ENCODE data around the gene RBMXL2. TPM values are rescaled to one million over a fixed set of nuclear protein-coding genes. Genes with fewer than 3 reads are reported as not detected.

Gene RBMXL2
- total and polyA plus RNA-seq, 2 donors (not counting 1 experiment from before 2014, with no cell fraction given), result not detected

- Mint-ChIP-seq H3K4me1 (no peaks in the 10 kb centered on the region), H3K4me3 (no peak overlapping the region), H3K9me3 (ENCODE audit: insufficient read depth) (no peaks in the 10 kb centered on the region), H3K27me3 (peaks cover 6% of the 10 kb centered on the region), H3K27ac (no peak overlapping the region)
- Histone ChIP-seq H3K79me2 (ENCODE audit: control insufficient read depth, insufficient read depth, low read length) (no peaks in the 10 kb centered on the region), H3K4me3 (ENCODE audit: control extremely low read depth in 1 of 5, extremely low read depth in 1 of 5, insufficient read depth in 1 of 5, low read depth in 2 of 5, low read length in 4 of 5) (no peak overlapping the region), H4K20me1 (ENCODE audit: control insufficient read depth, insufficient read depth, low read length, poor library complexity, severe bottlenecking) (no peaks in the 10 kb centered on the region), H3K36me3 (replicated peaks in 1 of 2; ENCODE audit: control extremely low read depth in 1 of 2, control insufficient read depth in 1 of 2, extremely low read depth in 1 of 2, insufficient read depth in 2 of 2, low read length in 1 of 2) (no peaks in the 10 kb centered on the region), H3K9me3 (ENCODE audit: control extremely low read depth in 1 of 3, control insufficient read depth in 2 of 3, insufficient read depth in 1 of 3, low read length in 2 of 3) (no peaks in the 10 kb centered on the region), H3K9ac (ENCODE audit: low read length) (no peak overlapping the region), H3K27ac (ENCODE audit: low read length in 2 of 2) (no peak overlapping the region), H3K27me3 (replicated peaks in 1 of 4; ENCODE audit: control extremely low read depth in 1 of 4, control insufficient read depth in 3 of 4, insufficient read depth in 4 of 4, low read length in 3 of 4) (peaks cover 0 to 7% (median 0%) of the 10 kb centered on the region in 4 experiments), H3K4me1 (ENCODE audit: control insufficient read depth in 2 of 2, insufficient read depth in 2 of 2, low read length in 2 of 2) (no peaks in the 10 kb centered on the region), H2AFZ (ENCODE audit: insufficient read depth, low read depth, low read length, poor library complexity, severe bottlenecking) (no peak overlapping the region), H3K4me2 (replicated peaks; ENCODE audit: low read depth, low read length, poor library complexity, severe bottlenecking) (no peak overlapping the region)
- DNase-seq (no peak), ATAC-seq (ENCODE audit: low read depth) (no peak)
- ChIA-PET POLR2A (no interaction called here), CTCF (no interaction called here)
- intact Hi-C loops (cut with micrococcal nuclease), result no loop called here
- no CpG with 5 or more reads among the region's 2 CpGs for WGBS (ENCODE audit: insufficient coverage)
- TF ChIP-seq EZH2 (IDR thresholded peaks at IDR 0.05; ENCODE audit: borderline replicate concordance, insufficient read depth, low read depth, low read length, poor library complexity, severe bottlenecking), result no peak
- TF ChIP-seq, protein P1, sequence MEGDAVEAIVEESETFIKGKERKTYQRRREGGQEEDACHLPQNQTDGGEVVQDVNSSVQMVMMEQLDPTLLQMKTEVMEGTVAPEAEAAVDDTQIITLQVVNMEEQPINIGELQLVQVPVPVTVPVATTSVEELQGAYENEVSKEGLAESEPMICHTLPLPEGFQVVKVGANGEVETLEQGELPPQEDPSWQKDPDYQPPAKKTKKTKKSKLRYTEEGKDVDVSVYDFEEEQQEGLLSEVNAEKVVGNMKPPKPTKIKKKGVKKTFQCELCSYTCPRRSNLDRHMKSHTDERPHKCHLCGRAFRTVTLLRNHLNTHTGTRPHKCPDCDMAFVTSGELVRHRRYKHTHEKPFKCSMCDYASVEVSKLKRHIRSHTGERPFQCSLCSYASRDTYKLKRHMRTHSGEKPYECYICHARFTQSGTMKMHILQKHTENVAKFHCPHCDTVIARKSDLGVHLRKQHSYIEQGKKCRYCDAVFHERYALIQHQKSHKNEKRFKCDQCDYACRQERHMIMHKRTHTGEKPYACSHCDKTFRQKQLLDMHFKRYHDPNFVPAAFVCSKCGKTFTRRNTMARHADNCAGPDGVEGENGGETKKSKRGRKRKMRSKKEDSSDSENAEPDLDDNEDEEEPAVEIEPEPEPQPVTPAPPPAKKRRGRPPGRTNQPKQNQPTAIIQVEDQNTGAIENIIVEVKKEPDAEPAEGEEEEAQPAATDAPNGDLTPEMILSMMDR (IDR thresholded peaks at IDR 0.05), result no peak
Measured at GRCh38 chr11:7062534-7062933, 26.3 kb upstream of the RBMXL2 start.

DNA sequence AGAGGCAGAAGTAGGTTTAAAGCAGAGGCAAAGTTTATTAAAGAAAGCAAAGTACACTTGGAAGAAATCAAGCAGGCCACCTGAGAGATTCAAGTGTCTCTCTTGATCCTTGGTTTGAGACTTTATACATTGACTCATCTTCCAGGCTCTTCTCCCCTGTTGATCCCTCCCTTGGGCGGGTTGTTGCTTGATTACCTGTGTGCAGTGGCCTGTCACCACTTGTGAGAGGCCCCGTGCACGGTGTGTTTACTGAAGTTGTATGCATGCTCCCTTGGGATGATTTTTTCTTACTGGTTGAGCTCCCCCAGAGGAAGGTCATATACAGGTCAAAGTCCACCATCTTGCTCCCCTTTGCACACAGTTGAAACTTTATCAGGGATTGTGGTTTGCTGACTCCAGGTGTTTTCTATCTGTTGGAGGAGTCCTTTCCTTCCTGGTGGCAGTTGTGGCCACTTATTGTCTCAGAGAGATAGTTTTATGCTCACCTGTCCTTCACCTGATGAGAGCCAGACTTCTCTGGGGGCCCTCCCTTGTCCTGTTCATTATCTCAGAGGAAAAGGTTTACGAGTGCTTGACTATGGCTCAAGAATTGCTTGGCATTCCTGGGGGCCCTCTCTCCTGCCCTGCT lies 16.3 kb upstream of the RBMXL2 start:
- peaks cover 0 to 2% (median 0%) of the 10 kb centered on the region in 4 experiments for H3K27me3 ChIP-seq (replicated peaks in 1 of 4; ENCODE audit: control extremely low read depth in 1 of 4, control insufficient read depth in 3 of 4, insufficient read depth in 4 of 4, low read length in 3 of 4)
- no peak overlapping the region for H3K27ac ChIP-seq (ENCODE audit: low read length in 2 of 2)
- no peaks in the 10 kb centered on the region for H3K36me3 ChIP-seq (replicated peaks in 1 of 2; ENCODE audit: control extremely low read depth in 1 of 2, control insufficient read depth in 1 of 2, extremely low read depth in 1 of 2, insufficient read depth in 2 of 2, low read length in 1 of 2)
- no peaks in the 10 kb centered on the region for H3K9me3 Mint-ChIP-seq (ENCODE audit: insufficient read depth)
- no peak overlapping the region for H3K4me2 ChIP-seq (replicated peaks; ENCODE audit: low read depth, low read length, poor library complexity, severe bottlenecking)
- ChIA-PET POLR2A (no interaction called here), CTCF (no interaction called here)
- H3K9ac ChIP-seq (ENCODE audit: low read length), result no peak overlapping the region
- DNase-seq (no peak), ATAC-seq (ENCODE audit: low read depth) (no peak)
- peaks cover 0 to 5% (median 0%) of the 10 kb centered on the region in 3 donors for H3K9me3 ChIP-seq (ENCODE audit: control extremely low read depth in 1 of 3, control insufficient read depth in 2 of 3, insufficient read depth in 1 of 3, low read length in 2 of 3)
- WGBS (ENCODE audit: insufficient coverage), result 100% methylated on average over 1 of the region's 4 CpGs
- no peaks in the 10 kb centered on the region for H4K20me1 ChIP-seq (ENCODE audit: control insufficient read depth, insufficient read depth, low read length, poor library complexity, severe bottlenecking)
- peaks cover 6% of the 10 kb centered on the region for H3K27me3 Mint-ChIP-seq
- peaks cover 2% of the 10 kb centered on the region for H3K4me1 Mint-ChIP-seq
- H2AFZ ChIP-seq (ENCODE audit: insufficient read depth, low read depth, low read length, poor library complexity, severe bottlenecking), result no peak overlapping the region
- H3K4me3 ChIP-seq (ENCODE audit: control extremely low read depth in 1 of 5, extremely low read depth in 1 of 5, insufficient read depth in 1 of 5, low read depth in 2 of 5, low read length in 4 of 5), result no peak overlapping the region
- H3K4me1 ChIP-seq (ENCODE audit: control insufficient read depth in 2 of 2, insufficient read depth in 2 of 2, low read length in 2 of 2), result no peaks in the 10 kb centered on the region
- no peak overlapping the region for H3K27ac Mint-ChIP-seq
- H3K79me2 ChIP-seq (ENCODE audit: control insufficient read depth, insufficient read depth, low read length), result no peaks in the 10 kb centered on the region
- H3K4me3 Mint-ChIP-seq, result no peak overlapping the region
- intact Hi-C loops (cut with micrococcal nuclease), result no loop called here
- no peak for TF ChIP-seq EZH2 (IDR thresholded peaks at IDR 0.05; ENCODE audit: borderline replicate concordance, insufficient read depth, low read depth, low read length, poor library complexity, severe bottlenecking)
- TF ChIP-seq, protein P1 (IDR thresholded peaks at IDR 0.05), result no peak
